HG03439 (cell line): Measurements from ENCODE around the gene FAM221A.
"Not testable (repeated sequence)": the region's sequence is repeated elsewhere in the genome, so short reads cannot be mapped to it uniquely, and the experiment has no call there.

Experiments
- ATAC-seq: cut with Tn5 transposase; IDR thresholded peaks from one replicate; pipeline ENCODE4 v1.9.1; 2021; ENCODE audit warnings: mild to moderate bottlenecking, moderate library complexity; ENCODE audit not compliant: unreplicated experiment

The FAM221A gene

DNA sequence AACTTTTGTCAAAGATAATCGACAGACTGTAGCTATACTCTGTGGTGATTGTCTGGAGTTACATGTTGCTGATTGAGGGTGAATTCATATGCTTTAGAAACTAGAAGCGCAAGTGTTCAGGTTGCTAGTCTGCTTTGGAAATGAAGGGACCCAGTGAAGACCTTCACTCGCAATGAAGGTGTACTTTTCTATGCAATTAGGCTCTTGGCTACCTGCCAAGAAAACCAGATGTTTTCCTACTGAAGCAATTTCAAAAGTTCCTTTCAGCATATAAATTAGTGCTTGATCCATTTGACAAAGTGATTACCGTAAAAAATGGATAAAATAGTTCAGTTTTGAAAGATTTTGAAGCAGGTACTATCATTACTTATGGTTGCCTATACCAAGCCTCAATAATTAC lies 20.0 kb downstream of the FAM221A start:
- ATAC-seq, result no peak

- ATAC-seq, result no peak
These were observed 29.2 kb downstream of the FAM221A start for GRCh38 chr7:23709081-23709750.

- ATAC-seq, result no peak
These were observed 30.0 kb downstream of the FAM221A start, which contains the start of gene STK31 for GRCh38 chr7:23710000-23710399. Gene STK31, plus strand, starts transcription at chr7:23710219. Its CDS starts 67 bp downstream, at chr7:23710286.

DNA sequence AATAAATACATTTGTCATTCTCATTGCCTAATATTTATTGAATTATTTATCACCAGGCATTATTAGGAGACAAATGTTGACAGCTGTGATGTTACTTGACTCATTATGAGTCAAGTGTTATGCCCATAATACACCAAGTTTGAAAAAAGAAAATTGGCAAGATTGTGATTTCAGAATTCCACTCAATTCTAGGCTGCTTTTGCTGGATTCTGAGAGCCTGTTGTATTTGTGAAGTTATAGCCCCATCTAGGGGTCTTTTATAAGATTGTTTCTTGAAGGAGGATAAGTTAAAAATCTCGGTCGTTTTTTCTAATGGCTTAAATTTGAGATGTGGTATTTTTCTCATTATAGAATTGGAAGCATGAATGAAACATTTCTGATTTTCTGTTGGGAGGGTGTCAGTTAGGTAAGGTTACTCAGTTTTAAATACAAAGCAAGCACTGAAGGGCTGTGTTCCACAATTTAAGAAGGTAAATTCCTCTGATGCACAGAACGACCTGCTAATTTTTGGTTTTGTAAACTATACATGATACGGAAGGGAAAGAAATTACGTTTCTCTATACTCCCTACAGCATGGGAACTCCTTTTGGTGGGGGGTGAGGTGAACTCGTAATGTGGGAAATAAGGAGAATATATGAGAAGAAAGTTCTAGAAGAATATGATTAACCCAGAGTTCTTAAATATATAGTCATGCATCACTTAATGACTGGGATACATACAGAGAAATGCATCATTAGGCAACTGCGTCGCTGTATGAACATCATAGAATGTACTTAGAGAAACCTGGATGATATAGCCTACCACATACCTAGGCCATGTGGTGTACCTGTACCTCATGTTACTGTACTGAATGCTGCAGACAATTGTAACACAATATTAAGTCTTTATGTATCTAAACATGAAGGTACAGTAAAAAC lies 32.6 kb downstream of the FAM221A start:
- ATAC-seq, result no peak

DNA sequence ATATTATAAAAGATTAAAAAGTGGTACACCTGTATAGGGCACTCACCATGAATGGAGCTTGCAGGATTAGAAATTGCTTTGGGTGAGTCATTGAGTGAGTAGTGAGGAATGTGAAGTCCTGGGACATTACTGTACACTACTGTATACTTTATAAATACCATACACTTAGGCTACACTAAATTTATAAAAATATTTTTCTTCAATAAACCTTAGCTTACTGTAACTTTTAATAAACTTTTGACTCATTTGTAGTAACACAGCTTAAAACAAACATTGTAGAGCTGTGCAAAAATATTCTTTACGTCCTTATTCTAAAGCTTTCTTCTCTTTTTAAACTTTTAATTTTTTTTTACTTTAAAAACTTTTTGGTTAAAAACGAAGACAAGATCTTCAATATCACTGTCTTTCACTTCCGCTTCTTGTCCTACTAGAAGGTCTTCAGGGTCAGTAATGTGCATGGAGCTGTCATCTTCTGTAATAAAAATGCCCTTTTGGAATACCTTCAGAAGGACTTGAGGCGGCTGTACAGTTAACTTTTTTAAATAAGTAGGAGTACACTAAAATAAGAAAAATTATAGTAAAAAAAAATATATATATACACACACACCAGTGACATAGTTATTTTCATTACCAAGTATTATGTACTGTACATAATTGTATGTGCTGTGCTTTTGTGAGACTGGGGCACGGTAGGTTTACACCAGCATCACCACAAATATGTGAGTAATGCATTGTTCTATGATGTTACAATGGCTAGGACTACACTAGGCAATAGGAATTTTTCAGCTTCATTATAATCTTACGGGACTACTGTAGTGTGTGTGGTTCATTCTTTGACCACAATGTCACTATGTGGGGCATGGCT lies 33.5 kb downstream of the FAM221A start:
- no peak for ATAC-seq

DNA sequence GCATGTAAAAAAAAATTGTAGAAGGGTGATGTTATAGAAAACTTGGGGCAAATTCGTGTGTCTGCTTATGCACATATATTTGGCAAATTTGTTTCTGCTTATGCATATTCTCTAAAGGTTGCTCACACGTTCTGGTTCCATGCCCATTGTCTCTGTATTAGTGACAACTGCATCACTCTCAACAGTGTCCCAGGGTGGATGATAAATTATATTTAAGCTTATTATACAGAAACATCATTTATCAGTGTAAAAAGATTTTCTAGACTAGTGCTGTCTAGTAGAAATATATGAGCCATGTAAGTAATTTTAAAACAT lies 34.1 kb downstream of the FAM221A start:
- no peak for ATAC-seq

GRCh38 chr7:23714579-23714978 lies 34.6 kb downstream of the FAM221A start:
- ATAC-seq, result no peak

GRCh38 chr7:23715099-23715498 lies 35.1 kb downstream of the FAM221A start:
- no peak for ATAC-seq

GRCh38 chr7:23717788-23718187 lies 37.8 kb downstream of the FAM221A start:
- ATAC-seq, result no peak

- no peak for ATAC-seq
These were observed 41.5 kb downstream of the FAM221A start for GRCh38 chr7:23721456-23721855.

- ATAC-seq, result not testable (repeated sequence)
These were observed 42.7 kb downstream of the FAM221A start for GRCh38 chr7:23722587-23723216.

GRCh38 chr7:23724113-23724512 lies 44.1 kb downstream of the FAM221A start:
- ATAC-seq, result not testable (repeated sequence)

DNA sequence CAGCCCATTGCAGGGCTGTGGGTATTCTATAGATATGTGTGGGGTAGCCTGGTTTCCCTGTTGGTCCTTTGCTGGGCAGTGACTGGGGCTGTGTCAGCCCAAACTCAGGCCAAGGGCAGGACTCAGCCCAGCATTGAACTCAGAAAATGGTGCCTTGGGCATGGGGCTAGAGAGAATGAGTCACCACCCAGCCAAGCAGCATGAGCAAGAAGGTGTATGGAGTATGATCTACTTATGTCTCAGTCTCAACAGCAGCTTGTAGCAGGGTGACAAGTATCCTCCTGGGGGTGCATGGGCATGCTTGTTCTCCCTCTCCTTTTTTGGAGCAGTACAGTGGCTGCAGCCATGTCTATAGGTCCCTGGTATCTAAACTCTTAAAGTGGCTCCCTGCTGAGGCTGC lies 62.1 kb downstream of the FAM221A start:
- no peak for ATAC-seq

DNA sequence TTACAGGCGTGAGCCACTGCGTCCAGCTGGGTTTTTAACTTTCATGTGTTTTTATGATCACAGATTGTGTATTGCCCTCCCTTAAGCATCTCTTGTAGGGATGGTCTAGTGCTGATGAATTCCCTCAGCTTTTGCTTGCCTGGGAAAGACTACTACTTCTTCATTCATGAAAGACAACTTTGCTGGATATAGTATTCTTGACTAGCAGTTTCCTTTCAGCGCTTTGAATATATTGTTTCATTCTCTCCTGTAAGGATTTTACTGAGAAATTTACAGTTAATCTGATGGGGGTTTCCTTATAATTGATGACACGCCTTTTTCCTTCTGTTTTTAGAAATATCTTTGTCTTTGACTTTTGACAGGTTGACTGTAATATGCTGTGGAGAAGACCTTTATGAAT lies 63.2 kb downstream of the FAM221A start:
- ATAC-seq, result no peak

DNA sequence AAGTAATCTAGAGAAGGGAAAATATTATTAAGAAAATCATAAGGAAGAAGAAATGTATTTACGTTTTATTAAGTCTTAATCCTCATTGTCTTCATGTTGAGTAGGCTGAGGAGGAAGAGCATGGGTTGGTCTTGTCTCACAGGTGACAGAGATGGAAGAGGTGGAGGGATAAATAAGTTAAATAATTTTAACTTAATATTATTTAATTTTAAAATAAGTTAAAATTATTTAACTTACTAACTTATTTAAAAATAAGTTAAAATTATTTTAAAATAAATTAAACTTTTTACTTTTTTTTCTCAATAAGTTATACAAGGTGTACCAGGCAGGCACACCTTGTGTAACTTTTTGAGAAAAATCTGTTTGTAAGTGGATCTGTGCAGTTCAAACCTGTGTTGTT lies 66.6 kb downstream of the FAM221A start:
- no peak for ATAC-seq

GRCh38 chr7:23751852-23752251 lies 71.9 kb downstream of the FAM221A start:
- no peak for ATAC-seq
